NB4 (cell line): Measurements from ENCODE around the gene RSU1.

Source experiments
- CTCF ChIP-seq: IDR thresholded peaks from one replicate; pipeline ENCODE4 v1.5.1; 2012; ENCODE audit warnings: low read depth, low read length
- MAX ChIP-seq: IDR thresholded peaks from 2 replicates; pipeline ENCODE4 v1.6.1; 2011; ENCODE audit warnings: low read depth, low read length
- MYC ChIP-seq: IDR thresholded peaks from 2 replicates; pipeline ENCODE4 v1.6.1; 2011; ENCODE audit warnings: low read depth, low read length
- POLR2A ChIP-seq: IDR thresholded peaks from 2 replicates; pipeline ENCODE4 v1.6.1; 2011; ENCODE audit warnings: mild to moderate bottlenecking; ENCODE audit not compliant: insufficient read length; ENCODE audit errors: extremely low read depth

GRCh38 chr10:16795410-16796073, 21.7 kb downstream of the RSU1 start:
- TF ChIP-seq CTCF, result no peak
- no peak for TF ChIP-seq POLR2A
- no peak for TF ChIP-seq MYC
- TF ChIP-seq MAX, result no peak
